ENCODE measurements around the gene ALKBH5. TPM values are rescaled to one million over a fixed set of nuclear protein-coding genes. Genes with fewer than 3 reads are reported as not detected.
A peak's percentile ranks its signal among the peaks of the same experiment; 100 is the strongest.

ALKBH5 gene
- total and polyA plus RNA-seq, 9 of the 15 experiments (the other 6 are each of a cell fraction or from before 2014, with no cell fraction given): 11.4 to 70.0 (median 47.4) TPM

GRCh38 chr17:18241229-18241871 lies 57.7 kb downstream of the ALKBH5 start:
- Histone ChIP-seq H3K36me3 (ENCODE audit: control insufficient read depth, insufficient read depth, low read length) (peaks cover 17% of the 10 kb centered on the region; the same call in 2 of the 3 replicates), H3K4me1 (replicated peaks in 1 of 2; ENCODE audit: control insufficient read depth in 2 of 2, insufficient read depth in 2 of 2, low read length in 2 of 2) (peaks cover 0 to 18% of the 10 kb centered on the region in 2 experiments; a peak in 2 of 5 replicates), H3K9me1 (ENCODE audit: control insufficient read depth, insufficient read depth, low read length) (no peaks in the 10 kb centered on the region), H3K4me3 (no peak overlapping the region), H3K27ac (ENCODE audit: extremely low read depth, low read depth, low read length) (no peak overlapping the region), H2AFZ (ENCODE audit: low read depth, low read length) (no peak overlapping the region), H3K79me2 (ENCODE audit: control insufficient read depth, insufficient read depth, low read length) (no peaks in the 10 kb centered on the region), H4K20me1 (replicated peaks; ENCODE audit: control insufficient read depth, insufficient read depth, low read length) (no peaks in the 10 kb centered on the region), H3K4me2 (ENCODE audit: insufficient read depth, low read length) (no peak overlapping the region), H3K27me3 (ENCODE audit: control insufficient read depth in 2 of 2, insufficient read depth in 2 of 2, low read length in 2 of 2) (no peaks in the 10 kb centered on the region), H3K9me3 (replicated peaks; ENCODE audit: control insufficient read depth, insufficient read depth, low read depth, low read length) (no peaks in the 10 kb centered on the region), H3K9ac (ENCODE audit: insufficient read depth in 1 of 2, low read depth in 2 of 2, low read length in 2 of 2) (no peak overlapping the region)
- ATAC-seq (no peak), DNase-seq (ENCODE audit: extremely low read depth in 1 of 4, low spot score in 3 of 4) (no peak), FAIRE-seq (no peak)
- WGBS (ENCODE audit: insufficient coverage, low coverage, missing lambda C conversion rate): 71% methylated on average over 20 of the region's 28 CpGs
- ChIA-PET CTCF (ENCODE audit: low intra/inter-chr PET ratio) (no interaction called here), POLR2A (no interaction called here)
- BruUV-seq (replicated peaks): no TSS peak
- intact Hi-C loops (cut with micrococcal nuclease) (no loop called here), in situ Hi-C loops (cut with MboI) (no loop called here)
- TF ChIP-seq RCOR1 (IDR thresholded peaks at IDR 0.05; ENCODE audit: borderline replicate concordance in 1 of 2, low read depth in 2 of 2, low read length in 2 of 2) (no peak), ZBTB33 (CRISPR knock-in tag; IDR thresholded peaks at IDR 0.05) (peak; percentile 78; the same call in 1 of the 2 replicates)
